ENCODE measurements around the gene ENO3. TPM values are rescaled to one million over a fixed set of nuclear protein-coding genes. Genes with fewer than 3 reads are reported as not detected.

ENO3 gene
- total RNA-seq: 1.6 and 1.8 TPM in 2 replicates

DNA sequence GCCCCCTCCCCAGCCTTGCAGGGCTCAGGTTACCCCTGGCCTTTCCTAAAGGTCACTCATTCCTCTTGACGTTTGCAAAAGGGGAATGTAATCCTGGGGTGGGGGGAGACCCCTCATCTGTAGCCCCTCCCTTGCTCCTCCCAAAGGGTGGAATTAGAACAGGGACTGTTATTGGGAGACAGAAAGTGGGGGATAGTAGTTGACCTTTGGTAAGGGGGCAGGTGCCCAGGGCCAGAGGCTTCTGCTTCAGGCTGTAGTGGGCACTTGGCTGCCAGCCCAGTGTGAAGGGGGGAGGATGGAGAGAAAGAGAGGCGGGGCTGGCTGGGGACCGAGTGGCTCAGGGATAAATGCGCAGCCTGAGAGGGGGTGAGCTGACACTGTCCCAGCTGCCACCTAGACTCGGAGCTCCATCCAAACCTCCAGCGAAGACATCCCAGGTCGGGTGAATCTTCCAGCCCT lies at the start of gene ENO3:
ENO3 (plus strand) TSS at position 374 of the 459 bp plus-strand sequence. CDS start 711 bp downstream, outside the sequence.

DNA sequence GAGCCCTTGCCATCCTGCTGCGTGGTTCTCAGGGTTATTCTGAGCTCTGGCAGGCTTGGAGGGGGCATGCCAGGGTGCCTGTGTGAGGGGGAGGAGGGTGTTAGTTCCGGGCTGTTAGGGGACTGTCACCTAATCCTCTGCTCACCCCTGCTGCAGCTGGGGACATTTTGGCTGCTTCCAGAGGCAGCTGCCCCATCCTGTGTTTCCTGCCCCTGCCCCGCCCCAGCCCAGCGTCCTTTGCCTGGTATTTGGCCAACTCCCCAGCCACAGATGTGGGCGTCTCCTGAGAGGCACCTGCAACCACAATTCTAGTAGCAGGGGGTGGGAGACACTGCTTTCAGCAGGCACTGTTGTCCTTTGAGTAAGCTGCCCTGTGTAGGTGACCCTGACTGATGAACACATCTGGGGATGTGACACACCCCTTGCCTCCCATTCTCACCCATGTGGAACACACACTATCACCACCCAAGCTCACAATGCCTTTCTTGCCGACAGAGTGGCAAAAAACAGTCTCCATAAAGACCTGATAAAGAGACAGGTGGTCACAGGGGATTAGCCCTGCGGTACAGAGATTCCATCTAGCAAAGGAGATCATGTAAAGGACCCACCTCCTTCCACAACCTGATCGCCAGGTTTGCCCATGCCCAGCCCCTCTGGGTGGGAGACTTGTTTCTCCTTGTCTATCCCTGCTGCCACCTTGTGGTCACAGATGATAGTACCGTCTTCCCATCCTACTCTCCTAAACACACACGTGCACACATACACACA lies 47.7 kb upstream of the ENO3 start, which contains the start of gene CHRNE:
CHRNE (minus strand) TSS at position 48 of the 768 bp plus-strand sequence; CDS start at position 13, 35 bp downstream.

GRCh38 chr17:4931963-4932362 lies 19.0 kb upstream of the ENO3 start, which contains the start of gene GP1BA:
GP1BA (plus strand) TSS chr17:4932277; CDS start chr17:4932605, 328 bp downstream.

DNA sequence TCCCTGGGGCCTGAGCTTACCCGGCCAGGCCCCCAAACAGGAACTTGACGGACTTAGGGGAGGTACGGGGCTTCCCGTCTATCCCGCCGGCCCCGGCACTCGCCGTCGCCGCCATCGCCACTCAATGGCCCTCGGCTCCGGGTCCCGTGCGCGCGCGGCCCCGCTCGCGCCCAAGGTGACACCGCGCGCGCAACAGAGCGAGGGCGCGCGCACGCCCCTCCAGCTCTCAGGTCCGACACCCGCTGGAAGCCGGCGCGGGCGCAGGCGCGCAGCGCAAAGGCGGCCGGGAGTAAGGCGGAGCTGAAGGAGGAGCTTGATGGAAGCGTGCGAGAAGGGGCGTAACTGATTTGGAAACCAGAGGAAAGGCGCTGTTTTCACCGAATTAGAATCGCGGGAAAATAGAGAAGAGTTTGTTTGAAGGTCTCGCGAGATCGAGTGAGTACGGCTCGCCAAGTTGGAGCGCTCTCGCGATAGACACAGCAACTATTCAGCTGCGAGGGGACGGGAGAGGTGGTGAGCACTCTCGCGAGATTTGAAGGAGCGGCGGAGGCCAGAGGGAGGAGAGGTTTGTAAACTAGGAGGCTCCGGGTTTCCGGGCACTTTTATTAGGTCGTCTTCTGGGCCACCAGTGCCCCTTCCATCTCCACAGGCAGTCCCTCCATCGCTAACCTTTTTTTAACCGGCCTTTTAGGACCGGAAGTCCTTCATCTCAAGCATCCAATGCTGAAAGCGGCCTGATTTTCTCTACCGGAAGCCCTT lies 10.9 kb upstream of the ENO3 start, which contains the start of the genes RNF167 and SLC25A11:
RNF167 (plus strand) TSS at position 473 of the 759 bp plus-strand sequence. CDS start 642 bp downstream, outside the sequence.
SLC25A11 (minus strand) TSS at position 251 of the 759 bp plus-strand sequence; CDS start at position 115, 136 bp downstream.

DNA sequence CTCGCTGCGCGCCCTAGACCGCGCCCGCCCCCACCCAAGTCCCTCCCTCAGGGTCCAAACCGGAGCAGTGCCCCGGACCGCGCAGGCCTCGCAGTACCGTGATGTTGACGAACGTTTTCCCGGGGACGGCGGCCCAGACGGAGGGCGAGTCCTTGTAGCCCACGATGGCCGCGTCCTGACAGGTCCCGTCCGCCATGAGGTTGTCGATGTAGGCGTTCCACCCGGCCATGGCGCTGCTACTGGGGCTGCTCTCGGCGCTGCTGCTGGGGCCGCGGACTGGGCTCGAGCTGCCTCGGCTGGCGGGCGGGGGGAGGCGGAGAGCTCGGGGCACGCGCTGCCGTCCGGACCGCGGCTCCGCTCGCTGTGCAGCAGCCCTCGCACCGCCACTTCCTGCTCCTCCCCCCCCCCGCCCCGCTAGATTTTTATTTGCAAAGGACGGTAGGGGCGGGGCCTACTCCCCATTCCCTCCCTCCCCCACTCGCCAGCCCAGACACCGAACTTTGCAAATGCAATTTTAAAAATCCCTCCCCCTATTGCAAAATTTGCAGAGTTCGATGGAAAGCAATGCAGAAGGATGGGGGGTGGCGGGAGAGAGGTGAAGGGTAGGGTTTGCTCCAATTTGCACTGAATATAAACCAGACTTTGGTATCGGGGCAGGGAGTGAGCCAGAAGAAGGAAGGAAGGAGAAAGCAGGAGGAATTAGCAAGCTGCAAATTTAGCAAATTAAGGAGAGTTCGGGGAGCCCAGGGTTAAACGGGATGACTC lies 2.6 kb upstream of the ENO3 start, which contains the start of gene PFN1:
PFN1 (minus strand) TSS at position 365 of the 765 bp plus-strand sequence; CDS start at position 229, 136 bp downstream.

DNA sequence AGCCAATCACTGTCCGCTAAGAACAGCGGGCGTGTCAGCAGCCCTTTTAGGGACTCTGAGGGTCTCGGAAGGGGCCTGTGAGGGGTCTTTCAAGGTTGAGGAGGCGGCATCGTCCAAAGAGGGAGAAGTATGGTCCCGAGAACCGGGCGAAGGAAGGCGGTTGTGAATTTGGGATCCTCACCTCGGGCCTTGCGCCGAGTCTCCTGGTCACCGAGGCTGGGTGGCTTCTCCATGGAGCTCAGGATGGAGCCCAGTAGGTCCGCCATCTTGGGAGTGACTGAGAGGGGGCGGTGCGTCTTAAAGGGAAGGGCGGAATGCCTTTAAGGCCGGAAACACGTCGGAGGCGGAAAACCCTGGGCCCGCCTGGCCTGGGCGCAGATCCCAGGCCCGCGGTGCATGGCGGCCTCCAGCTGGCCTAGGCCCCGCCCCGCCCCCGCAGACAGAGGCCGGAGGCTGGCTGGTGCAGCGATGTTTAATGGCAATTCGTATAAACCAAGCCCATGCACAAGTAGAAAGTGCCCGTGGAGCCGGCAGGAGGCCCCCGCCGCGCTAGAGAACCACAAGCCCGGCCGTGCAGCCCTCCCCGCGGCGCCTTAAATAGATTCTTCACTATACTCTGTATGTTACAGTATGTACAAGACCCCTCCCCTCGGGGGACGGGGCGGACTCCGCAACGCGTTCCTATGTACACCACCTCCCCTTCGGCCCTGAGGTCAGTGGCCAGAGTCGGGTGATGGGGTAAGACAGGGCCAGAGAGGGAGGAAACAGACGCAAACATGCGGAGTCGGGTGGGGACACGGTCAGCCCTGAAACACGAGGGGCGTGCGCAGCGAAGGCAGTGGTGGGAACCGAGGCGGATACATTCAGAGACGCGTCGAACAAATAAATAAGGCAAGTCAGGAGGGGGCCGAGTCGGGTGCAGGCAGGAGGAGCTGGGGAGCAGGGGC lies 16.9 kb downstream of the ENO3 start, which contains the start of gene SPAG7:
SPAG7 (minus strand) TSS at position 279 of the 947 bp plus-strand sequence; CDS start at position 266, 13 bp downstream.

GRCh38 chr17:4986951-4987766 lies 36.2 kb downstream of the ENO3 start, which contains the start of gene CAMTA2:
CAMTA2 (minus strand) TSS chr17:4987675; CDS start chr17:4986222, 1,453 bp downstream.

DNA sequence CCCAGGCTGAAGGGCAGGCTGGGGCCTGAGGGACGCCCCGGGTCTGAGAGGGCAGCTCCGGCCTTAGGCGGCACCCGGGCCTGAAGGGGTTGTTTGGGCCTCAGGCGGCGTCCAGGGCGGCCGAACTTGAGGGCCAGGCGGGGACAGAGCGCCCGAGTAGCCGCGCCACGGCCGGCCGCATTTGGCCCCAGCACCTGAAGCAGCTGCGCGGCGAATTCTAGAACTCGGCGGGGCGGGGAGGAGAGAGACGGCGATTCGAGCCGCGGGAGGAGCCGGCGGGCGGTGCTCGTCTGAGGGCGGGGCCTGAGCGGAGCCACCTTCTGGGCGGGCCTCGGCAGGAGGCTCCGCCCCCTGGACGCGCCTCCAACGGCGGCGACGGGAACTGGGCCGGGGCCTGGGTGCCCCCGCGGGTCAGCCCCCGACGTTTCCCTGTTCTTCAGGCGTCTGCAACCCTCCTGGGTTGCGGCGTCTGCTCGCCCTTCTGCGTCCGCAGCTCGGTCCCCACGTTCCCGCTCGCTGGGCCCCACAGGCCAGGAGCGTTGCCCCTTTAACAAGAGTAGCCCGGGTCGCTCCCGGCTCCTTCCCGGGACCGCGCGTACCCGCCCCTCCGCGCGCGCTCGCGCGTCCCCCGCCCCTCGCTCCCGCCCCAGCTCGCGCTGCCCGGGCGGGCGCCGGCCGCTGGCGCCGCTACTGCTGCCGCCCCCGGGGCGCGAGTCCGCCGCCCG lies 46.5 kb downstream of the ENO3 start, which contains the start of the genes INCA1 and KIF1C:
INCA1 (minus strand) TSS at position 221 of the 725 bp plus-strand sequence. CDS start 3,085 bp downstream, outside the sequence.
KIF1C (plus strand) TSS at position 649 of the 725 bp plus-strand sequence. CDS start 2,297 bp downstream, outside the sequence.

Other genes with a start within 250 kb of the ENO3 start
- gene PELP1, start 247.0 kb upstream of the ENO3 start, total RNA-seq: 30.9 and 33.4 TPM in 2 replicates
- 3.5 and 5.2 TPM in 2 replicates for gene ARRB2, start 240.5 kb upstream of the ENO3 start, total RNA-seq
- gene MED11, start 219.7 kb upstream of the ENO3 start, total RNA-seq: 10.4 and 14.5 TPM in 2 replicates
- not detected in 2 replicates for gene ZMYND15, start 211.3 kb upstream of the ENO3 start, total RNA-seq
- 0.33 and 1.6 TPM in 2 replicates for gene CXCL16, start 211.2 kb upstream of the ENO3 start, total RNA-seq
- gene TM4SF5, start 179.2 kb upstream of the ENO3 start, total RNA-seq: not detected in 2 replicates
- gene VMO1, start 164.8 kb upstream of the ENO3 start, total RNA-seq: 0.11 and 0.12 TPM in 2 replicates
- not detected in 2 replicates for gene GLTPD2, start 162.2 kb upstream of the ENO3 start, total RNA-seq
- 166 and 190 TPM in 2 replicates for gene PSMB6, start 155.0 kb upstream of the ENO3 start, total RNA-seq
- gene PLD2, start 144.0 kb upstream of the ENO3 start, total RNA-seq: 10.5 and 16.7 TPM in 2 replicates
- gene MINK1, start 117.8 kb upstream of the ENO3 start, total RNA-seq: 20.0 and 29.7 TPM in 2 replicates
- gene C17orf107, start 51.6 kb upstream of the ENO3 start, total RNA-seq: 1.5 and 8.2 TPM in 2 replicates
- gene CHRNE, start 48.0 kb upstream of the ENO3 start, total RNA-seq: 0.11 and 0.62 TPM in 2 replicates
- gene GP1BA, start 18.8 kb upstream of the ENO3 start, total RNA-seq: not detected in 2 replicates
- gene SLC25A11, start 11.1 kb upstream of the ENO3 start, total RNA-seq: 59.5 and 69.3 TPM in 2 replicates
- gene RNF167, start 10.9 kb upstream of the ENO3 start, total RNA-seq: 13.5 and 14.2 TPM in 2 replicates
- 343 and 788 TPM in 2 replicates for gene PFN1, start 2.6 kb upstream of the ENO3 start, total RNA-seq
- 53.1 and 59.1 TPM in 2 replicates for gene SPAG7, start 16.7 kb downstream of the ENO3 start, total RNA-seq
- 4.6 and 8.6 TPM in 2 replicates for gene CAMTA2, start 36.6 kb downstream of the ENO3 start, total RNA-seq
- gene INCA1, start 46.4 kb downstream of the ENO3 start, total RNA-seq: 0.11 and 0.37 TPM in 2 replicates
- gene KIF1C, start 46.8 kb downstream of the ENO3 start, total RNA-seq: 49.6 and 70.5 TPM in 2 replicates
- gene SLC52A1, start 84.3 kb downstream of the ENO3 start, total RNA-seq: under 0.01 and 0.37 TPM in 2 replicates
- gene ZFP3, start 127.3 kb downstream of the ENO3 start, total RNA-seq: 1.7 and 2.9 TPM in 2 replicates
- 7.0 and 7.3 TPM in 2 replicates for gene ZNF232, start 160.8 kb downstream of the ENO3 start, total RNA-seq
- under 0.01 TPM in 2 replicates for gene USP6, start 164.9 kb downstream of the ENO3 start, total RNA-seq
- gene ZNF594, start 240.7 kb downstream of the ENO3 start, total RNA-seq: 9.7 and 11.2 TPM in 2 replicates

Measured in uterine smooth muscle cell (primary cell).